Activated CD4-positive, alpha-beta T cell treated with anti-CD3 and anti-CD28 coated beads for 4 hours (primary cell): ENCODE measurements around the gene ZYX.

ENCODE experiments used
- DNase-seq, 2 donors: peaks; one replicate each; pipeline ENCODE4 v3.0.0-alpha.2; 2020

Gene ZYX

GRCh38 chr7:143380646-143381426 lies at the start of gene ZYX:
ZYX (plus strand) TSS chr7:143381345; CDS start chr7:143381572, 227 bp downstream.
- peak; percentile 90 to 91 for DNase-seq

- DNase-seq, result no peak
Measured at GRCh38 chr7:143334244-143334643, 46.9 kb upstream of the ZYX start.

- DNase-seq, result no peak
Measured at GRCh38 chr7:143337216-143337615, 43.9 kb upstream of the ZYX start.

- DNase-seq, result no peak
Measured at GRCh38 chr7:143341842-143342241, 39.3 kb upstream of the ZYX start.

GRCh38 chr7:143343596-143343995 lies 37.5 kb upstream of the ZYX start:
- DNase-seq, result no peak

- DNase-seq, result peak; percentile 55 to 61
Measured at GRCh38 chr7:143345428-143345900, 35.7 kb upstream of the ZYX start.

- DNase-seq, result no peak
Measured at GRCh38 chr7:143346018-143346417, 35.1 kb upstream of the ZYX start.

- DNase-seq, result no peak
Measured at GRCh38 chr7:143347950-143348349, 33.2 kb upstream of the ZYX start.

GRCh38 chr7:143351060-143351459 lies 30.1 kb upstream of the ZYX start:
- no peak for DNase-seq

GRCh38 chr7:143351574-143351973 lies 29.6 kb upstream of the ZYX start:
- DNase-seq, result no peak

- no peak for DNase-seq
Measured at GRCh38 chr7:143352531-143353002, 28.6 kb upstream of the ZYX start.

- DNase-seq, result no peak
Measured at GRCh38 chr7:143354376-143354775, 26.8 kb upstream of the ZYX start.

GRCh38 chr7:143354965-143355364 lies 26.2 kb upstream of the ZYX start:
- DNase-seq, result no peak

GRCh38 chr7:143355450-143356385 lies 25.4 kb upstream of the ZYX start:
- no peak for DNase-seq

- no peak for DNase-seq
Measured at GRCh38 chr7:143356414-143357050, 24.6 kb upstream of the ZYX start.

- DNase-seq, result no peak
Measured at GRCh38 chr7:143358626-143359025, 22.5 kb upstream of the ZYX start.

- DNase-seq, result no peak
Measured at GRCh38 chr7:143359771-143360353, 21.3 kb upstream of the ZYX start.

GRCh38 chr7:143360788-143361551 lies 20.2 kb upstream of the ZYX start:
- no peak for DNase-seq

GRCh38 chr7:143361552-143362130 lies 19.5 kb upstream of the ZYX start:
- no peak for DNase-seq

- peak; percentile 29 to 31 for DNase-seq
Measured at GRCh38 chr7:143362131-143363015, 18.8 kb upstream of the ZYX start, which contains the start of gene FAM131B. FAM131B (minus strand) TSS chr7:143362713; CDS start chr7:143362603, 110 bp downstream.
